PFSK-1 (cell line): ENCODE data around the gene HOXC6.

Experiments used
- POLR2AphosphoS5 ChIP-seq: IDR thresholded peaks from 2 replicates; pipeline ENCODE4 v1.6.1; 2012; ENCODE audit warnings: low read depth, mild to moderate bottlenecking, control low read depth, low read length, moderate library complexity
- SIN3A ChIP-seq: IDR thresholded peaks from 2 replicates; pipeline ENCODE4 v1.6.1; 2012; ENCODE audit warnings: mild to moderate bottlenecking, low read length, moderate library complexity, borderline replicate concordance; ENCODE audit not compliant: insufficient read depth

DNA sequence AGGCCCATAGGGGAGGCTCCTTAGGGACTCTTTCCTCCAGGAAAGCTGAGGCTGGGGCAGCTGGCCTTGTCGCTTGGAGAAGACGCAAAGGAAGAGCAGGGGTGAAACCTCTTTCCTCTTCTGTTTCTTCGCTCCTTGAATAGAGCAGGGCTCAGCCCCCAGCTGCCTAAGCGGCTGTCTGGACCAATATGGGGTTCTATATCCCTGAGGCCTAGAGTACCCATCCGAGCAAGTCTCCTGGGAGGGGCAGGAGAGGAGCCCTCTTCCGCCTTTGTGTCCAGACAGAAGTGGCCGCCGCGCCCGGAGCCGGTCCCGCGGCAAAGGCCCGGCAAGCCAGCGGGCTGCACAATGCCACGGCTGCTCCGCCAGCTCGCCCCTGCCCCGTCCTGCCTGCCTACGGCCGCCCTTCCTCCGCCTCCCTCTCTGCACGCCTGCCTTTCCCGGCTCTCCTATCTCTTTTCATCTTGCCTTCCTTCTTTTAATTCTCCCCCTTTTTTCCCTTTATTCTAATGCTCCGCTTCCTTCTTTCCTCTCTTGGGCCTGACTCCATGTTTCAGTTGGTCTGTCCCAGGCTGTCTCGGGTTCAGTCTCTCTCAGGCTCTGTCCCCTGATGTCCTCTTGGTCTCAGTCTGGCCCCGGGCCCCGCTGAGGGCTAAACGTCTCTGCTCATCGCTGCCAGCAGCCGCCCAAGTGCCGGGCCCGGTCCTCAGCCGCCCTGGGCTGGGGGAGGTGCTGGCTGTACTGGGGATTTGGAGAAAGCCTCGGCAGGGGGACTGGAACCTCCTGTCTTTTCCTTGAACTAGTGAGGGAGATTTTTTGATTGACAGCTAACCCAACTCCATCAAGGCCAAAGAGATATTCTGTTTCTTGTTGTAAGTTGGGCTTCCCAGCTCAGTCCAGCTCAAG lies 30.8 kb upstream of the HOXC6 start:
- TF ChIP-seq POLR2AphosphoS5 (no peak), SIN3A (no peak)
